ENCODE data around the gene MYBBP1A. TPM values are rescaled to one million over a fixed set of nuclear protein-coding genes. Genes with fewer than 3 reads are reported as not detected.

MYBBP1A gene
- total RNA-seq, 1 donor from 2014 or later, result 32.2 TPM

DNA sequence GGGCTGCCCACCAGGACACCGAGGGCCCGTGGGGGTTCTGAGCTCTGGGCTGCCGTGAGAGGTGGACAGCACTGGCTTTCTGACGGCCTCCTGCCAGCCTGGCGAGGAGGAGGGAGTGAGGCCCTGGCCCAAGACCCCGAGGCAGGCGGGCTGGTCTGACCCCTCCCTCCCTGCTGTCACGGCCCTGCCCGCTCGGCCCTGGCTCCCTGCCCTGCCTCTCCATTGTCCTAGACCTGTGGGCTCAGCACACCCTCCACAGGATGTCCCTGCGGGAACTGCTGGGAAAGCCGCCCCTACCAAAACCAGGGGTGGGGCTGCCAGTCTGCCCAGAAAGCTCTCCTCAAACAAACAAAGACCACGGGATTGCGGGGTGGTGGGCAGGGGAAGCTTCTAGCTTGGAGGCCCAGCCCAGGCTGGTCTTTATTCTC, 35.8 kb downstream of the MYBBP1A start:
- DNase-seq, result peak; percentile 83

DNA sequence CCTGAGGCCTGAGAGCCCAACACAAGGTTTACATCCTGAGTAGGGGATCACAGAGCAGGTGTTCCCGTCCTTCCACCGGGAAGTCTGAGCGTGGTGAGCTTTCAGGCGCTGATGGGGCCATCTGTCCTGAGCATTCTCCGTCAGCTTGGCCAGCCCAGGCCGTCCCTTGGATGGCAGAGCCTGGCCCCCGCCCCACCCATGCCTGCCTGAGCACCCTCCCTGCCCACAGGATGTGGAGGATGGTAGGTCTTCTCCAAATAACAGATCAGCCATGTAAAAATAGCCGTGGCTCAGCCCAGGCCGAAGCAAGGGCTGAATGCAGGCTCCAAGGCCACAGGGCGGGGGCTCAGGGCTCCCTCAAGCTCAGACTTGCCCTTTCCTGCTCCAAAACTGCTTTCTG, 36.3 kb downstream of the MYBBP1A start:
- no peak for DNase-seq

DNA sequence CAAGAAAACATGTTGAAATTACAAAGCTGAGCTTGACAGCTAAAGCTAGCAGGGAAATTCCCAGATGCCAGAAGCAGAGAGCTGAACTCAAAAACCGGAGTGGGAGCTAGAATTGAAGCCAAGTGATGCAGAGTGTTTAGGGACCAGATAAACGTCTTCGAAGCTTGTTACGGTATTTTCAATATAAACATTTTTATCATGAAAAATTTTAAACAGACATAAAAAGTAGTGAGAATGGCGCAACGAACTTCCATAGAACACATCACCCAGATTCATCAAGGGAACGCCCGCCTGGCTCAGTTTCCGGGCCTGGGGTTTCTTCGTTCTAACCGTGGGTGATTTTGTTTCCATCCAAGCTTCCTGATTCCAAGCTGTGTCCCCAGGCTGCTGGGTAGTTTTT, 38.4 kb downstream of the MYBBP1A start:
- no peak for DNase-seq

DNA sequence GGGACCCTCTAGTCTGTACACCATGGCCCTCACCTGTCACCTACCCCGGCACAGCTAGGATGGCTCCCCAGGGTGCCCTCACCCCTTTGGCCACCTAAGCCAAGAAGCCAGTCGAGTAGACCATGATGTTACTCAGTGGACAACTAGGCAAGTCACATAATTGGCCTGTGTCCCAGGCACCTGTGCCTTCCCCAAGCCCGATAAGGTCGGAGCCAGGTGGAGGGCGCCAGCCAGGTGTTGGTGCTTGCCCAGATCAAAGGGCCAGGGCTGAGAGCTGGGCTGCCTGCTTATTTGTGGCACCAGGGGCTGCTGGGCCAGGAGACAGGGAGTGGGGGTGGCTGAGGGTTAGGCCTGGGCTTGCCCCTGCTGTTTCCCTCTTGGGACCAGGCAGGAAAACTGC, 39.7 kb downstream of the MYBBP1A start:
- DNase-seq, result no peak

DNA sequence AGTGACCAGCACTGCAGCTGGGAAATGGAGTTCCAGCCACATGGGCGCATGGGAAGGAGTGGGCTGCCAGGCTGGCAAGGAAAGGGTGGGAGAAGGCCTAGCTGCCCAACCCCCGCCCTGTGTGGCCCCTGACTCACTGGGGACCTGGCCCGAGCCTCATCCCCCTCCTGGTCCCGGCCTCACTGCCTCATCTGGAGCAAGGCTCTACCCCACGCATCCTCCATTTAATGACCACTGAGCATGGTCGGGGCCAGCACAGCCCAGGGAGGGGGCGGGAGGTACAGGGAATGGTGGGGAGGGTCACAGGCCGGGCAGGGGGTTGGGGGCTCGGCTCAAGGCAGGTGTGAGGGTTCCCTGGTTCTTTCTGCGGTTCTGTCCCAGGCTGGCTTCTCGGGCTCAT, 40.4 kb downstream of the MYBBP1A start:
- no peak for DNase-seq

DNA sequence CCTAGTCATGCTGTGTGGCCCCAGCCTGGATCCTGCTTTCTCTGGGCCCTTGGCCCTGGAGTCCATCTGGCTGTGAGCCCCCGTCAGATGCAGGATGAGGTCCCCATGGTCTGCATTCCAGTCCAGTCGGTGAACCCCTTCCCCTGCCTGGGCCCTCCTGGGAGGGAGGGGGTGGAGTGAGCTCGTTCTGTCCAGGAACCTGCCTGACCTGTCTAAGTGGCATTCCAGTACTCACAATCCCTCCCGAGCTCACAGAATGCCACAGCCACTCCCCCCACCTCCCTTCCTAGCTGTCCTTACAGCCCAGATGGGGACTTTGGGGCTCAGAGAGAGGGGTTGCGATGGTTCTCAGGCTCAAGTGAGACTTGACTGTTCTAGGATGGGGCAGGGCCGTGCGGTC, 41.0 kb downstream of the MYBBP1A start:
- no peak for DNase-seq

DNA sequence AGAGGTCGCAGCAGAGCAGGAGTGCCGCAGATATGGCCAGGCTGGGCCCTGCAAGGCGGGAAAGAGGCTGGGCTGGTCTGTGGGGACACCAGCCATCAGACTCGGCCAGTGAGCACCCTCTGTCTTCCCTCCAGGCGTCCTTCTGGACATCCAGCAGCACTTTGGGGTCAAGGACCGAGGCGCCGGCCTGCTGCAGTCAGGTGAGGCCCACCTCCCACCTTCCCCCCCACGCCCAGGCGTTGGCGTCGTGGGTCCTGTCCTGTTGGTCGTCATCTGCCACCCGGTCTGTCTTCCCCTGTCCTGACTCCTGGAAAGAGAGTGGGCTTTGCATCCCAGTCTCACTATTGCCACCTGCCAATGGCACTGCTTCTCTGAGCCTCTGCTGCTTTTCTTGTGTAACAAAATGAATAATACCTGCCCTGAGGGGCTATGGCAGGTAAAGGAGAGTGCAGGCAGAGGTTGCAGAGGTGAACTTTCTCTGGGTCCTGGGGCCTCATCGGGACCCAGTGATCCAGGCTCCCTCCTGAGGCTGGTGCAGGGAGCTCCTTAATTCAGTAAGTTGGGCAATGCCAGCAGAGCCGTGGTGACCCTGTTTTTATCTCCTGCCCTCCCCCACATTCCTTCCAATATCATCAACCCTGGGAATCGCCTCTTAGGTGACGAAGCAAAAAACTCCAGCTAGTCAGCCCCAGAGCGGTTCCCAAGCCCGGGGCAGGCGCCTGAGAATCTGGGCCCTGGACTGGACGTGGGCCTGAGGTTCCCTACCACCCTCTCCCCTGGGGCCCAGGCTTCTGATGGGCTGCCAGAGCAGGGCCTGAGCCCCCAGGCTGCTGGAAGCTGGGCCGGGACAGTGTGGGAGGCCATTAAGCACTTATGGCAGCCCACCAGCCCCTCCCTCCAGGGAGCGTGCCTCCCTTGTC, 41.8 kb downstream of the MYBBP1A start:
- DNase-seq, result no peak

DNA sequence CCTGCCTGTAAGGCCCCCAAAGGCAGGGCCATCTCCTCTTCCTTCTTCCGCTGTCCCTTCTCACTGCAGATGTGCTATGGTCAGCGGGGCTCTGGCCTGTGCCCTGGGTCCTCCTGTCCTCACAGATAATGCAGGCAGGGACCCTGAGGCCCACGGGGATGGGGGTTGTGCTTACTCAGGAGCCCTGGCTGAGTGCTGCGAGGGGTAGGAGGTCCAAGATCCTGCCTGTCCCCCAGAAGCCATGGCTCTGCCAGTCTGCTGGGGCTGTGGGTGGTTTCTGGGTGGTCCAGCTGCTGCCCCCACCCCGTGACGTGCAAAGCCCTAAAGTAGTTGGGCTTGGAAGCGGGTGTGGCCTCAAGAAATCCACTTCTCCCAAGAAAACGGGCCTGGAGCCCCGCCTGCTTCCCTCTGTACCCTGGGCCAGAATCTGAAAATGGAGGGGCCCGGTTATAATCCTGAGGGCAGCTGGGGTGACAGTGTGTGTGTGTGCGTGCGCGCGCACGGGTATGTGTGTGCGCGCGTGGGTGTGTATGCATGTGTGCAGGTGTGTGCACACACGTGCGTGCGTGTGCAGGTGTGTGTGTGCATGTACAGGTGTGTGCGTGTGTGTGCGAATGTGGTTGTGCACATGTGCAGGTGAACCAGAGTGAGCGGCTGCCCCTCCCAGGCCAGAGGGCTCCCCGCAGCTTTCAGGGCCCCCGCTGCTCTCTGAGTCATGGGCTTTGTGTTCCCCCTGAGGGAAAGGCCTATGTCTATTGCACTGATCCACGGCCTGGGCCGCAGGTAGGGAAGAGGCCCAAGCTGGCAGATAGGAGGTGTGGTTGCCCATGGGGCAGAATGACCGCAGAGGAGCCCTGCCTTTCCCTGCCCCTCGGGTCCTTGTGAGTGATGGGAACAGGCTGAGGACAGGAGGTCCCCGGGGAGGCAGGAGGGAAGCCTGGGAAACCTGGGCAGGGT, 42.8 kb downstream of the MYBBP1A start:
- DNase-seq, result no peak

DNA sequence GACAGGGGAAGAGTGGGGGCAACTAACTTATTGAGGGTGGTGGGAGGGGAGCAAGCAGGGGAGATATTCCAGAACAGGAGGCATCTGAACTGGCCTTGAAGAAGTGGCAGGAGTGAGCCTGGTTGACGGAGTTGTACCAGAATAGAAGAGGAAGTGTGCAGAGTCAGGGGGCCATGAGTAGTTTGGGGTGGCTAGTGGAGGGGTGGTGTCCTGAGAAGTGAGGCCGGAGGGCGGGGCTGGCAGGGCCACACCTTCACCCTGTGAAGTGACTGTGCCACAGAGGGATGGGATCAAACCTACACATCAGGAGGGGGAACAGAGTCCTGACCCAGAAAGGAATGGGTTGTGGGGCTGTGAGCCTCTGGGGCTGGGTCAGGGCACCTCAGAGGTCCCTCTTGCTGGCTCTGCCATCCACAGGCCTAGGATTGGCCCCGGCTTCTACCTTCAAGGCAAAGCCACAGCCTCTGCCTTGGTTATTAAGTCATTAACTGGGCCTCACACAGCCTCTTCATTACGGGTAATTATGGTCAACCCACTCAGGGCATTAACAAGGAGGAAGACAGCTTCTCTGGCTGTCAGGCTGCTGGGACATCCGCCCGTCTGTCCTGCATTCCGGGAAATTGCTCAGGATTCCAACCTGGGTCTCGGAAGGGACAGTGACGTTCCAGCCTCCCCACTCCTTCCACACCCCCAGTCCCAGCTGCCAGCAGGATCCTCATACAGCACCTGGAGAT, 43.8 kb downstream of the MYBBP1A start:
- no peak for DNase-seq

DNA sequence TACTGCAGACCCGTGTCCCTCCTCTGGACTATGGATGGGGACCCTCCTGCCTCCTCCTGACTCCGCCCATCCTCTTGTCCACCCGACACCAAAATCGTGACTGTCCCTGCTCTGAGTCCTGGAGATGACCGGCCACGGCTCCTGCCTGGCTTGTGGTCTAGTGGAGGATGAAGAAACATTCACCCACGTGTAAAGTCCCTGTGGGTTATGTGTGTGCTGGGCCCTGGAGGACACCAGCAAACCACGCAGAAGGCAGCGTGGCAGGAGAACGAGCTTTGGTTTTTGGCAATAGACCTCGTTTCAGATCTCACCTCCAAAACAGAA, 44.6 kb downstream of the MYBBP1A start:
- no peak for DNase-seq

DNA sequence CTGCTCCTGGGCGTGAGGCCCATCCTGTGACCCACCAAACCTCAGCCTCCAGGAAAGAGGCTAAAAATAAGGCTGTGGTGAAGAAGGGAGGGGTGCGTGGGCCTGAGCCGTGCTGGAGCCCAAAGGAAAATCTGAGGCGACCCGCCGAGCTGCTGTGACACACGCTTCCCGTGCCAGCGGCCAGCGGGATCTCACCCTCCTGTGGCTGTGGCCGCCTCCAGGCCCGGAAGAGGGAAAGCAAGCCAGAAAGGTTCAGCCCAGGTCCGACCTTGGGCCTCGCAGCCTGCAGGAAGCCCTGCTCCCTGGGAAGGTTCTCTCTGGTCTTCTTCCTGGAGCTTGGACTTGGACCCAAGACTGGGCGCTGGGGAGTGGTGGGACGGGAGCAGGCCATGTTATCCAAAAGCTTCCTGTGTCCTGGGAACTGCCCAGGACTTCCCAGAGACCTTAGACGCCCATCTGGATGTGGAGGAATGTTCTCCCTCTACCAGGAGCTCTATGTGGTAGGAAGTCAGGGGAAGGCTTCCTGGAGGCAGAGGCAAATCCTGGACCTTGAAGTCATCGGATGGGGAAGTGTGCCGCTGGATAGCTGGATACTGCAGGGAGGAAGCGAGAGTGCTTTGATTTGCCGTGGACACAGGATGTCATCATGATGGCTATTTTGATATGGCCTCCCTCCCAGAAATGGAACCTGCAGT, 45.1 kb downstream of the MYBBP1A start:
- DNase-seq, result peak; percentile 50

DNA sequence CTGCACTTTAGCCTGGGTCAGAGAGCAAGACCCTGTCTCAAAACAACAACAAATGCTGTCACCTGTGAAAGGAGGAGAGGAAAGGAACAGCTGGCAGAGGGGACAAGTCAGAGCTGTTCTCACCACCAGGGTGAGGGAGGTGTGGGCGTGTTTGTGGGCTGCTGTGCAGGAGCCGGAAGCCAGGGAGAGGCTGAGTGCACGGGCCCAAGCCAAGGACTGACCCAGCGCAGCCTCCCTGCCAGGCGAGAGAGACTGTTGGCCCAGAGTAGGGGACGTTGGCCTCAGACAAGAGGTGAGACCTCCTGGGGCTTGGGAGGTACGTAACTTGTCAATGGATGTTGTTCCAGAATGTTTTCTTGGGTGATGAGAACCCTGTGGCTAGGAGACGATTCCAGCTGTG, 45.8 kb downstream of the MYBBP1A start:
- no peak for DNase-seq

DNA sequence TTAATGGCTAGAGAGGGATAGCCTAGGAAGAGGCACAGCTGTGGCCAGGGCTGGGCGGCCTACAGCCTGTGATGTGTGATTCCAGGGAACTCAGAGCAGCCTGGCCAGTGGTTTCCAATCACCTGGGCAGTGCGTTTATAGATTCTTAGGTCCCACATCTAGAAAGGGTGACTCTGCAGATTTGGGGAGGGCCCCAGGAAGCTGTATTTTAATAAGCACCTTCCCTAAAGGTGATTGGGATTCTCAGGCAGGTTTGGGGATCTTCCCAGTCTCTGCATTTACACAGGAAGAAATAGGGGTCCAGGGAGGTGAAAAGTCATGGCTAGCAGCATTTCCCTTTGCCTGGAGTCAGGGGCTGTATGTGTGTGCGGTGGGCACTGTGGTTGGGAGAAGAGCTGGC, 47.0 kb downstream of the MYBBP1A start:
- DNase-seq, result no peak

DNA sequence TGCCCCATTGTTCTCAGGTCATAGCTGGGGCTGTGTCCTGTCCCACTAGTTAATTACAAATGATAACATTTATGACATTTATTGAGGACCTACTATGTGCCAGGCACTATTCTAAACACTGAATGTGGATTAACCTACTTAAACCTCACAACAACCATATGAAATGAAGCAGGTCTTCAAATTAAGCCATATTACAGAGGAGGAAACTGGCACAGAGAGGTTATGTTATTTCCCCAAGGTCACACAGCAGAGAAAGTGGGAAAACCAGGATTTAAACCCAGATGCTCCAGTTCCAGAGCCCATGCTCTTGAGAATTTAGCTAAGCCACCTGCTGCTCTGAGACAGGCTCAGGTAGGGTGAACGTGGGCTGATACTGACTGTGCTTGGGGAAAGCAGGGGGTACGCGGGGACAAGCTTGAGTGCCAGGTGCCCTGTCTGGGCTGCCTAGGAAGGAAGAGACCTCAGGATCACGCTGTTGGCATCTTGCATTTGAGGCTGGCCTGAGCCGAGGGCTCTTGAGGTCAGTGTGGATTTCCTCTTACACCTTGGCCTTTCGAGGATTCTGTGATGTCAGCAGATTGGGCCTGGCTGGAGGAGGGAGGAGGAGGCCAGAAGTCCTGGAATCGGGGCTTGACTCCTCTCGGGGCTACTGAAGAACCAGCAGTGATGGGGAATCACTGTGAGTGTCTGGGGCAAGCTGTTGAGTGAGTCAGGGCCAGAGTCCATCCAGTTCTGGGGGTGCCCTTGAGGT, 47.6 kb downstream of the MYBBP1A start:
- no peak for DNase-seq

DNA sequence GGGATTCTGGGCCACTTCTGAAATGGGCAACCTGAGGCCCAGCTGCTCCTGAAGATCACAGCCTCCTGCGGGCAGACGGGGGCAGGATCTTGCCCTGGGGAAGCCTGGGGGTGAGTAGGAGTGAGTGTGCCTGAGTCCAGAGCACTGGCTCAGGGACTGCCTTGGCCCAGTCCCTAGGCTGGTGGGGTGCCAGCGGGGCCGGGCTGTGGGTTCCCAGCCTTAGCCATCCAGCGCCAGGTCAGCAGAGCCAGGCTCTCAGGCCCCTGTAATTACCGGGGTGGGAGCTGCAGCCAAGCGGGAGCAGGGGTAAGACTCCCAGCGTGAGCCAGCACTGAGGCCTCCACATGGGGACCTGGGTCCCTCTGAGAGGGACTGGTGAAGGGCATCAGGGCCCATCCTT, 48.3 kb downstream of the MYBBP1A start:
- no peak for DNase-seq

DNA sequence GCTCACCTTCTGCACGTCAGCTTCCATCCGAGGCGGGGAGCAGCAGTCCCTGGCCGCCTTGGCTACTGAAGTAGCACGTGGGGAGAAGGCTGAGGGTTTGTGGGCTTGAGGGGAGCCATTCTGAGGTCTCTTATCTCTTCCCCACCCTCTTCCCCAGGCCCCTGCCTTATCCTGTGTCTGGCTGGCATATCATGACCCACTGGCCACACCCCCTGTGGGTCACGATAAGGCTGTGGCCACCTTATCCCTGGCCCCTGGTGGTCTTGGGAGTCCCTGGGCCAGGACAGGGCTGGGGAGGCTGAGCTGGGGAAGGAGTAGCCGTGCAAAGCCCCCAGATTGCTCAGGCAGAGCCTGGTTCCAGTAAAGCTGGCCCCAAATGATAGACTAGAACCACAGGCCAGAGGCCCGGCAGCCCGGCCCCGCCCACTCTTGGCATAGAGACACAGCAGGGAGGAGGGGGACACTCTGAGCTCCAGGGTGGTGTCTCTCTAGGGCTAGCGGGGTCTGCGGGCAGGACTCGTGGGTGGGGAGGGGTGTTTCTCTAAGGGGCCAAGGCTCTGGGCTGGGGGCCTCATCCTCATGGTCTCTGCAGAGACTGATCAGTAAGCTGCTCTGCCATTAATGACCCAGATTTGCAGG, 48.9 kb downstream of the MYBBP1A start:
- no peak for DNase-seq

DNA sequence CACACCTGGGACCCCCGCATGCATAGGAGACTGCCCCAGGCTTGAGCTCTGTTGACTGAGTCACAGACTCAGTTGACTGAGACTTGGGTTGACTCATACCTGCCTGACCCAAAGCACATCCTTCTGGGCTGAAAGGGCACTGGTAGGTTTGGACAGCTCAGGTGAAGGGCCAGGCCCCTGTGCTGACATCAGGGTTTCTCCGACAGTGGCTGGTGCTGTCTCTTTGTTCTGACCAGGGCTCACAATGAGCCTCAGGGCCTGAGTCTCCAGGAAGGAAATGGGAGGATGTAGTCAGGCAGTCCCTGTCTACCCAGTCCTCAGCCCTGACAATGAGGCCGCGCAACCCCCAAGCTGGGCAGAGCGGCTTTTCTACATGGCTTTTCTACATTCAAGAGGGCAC, 50.0 kb downstream of the MYBBP1A start:
- peak; percentile 60 for DNase-seq

DNA sequence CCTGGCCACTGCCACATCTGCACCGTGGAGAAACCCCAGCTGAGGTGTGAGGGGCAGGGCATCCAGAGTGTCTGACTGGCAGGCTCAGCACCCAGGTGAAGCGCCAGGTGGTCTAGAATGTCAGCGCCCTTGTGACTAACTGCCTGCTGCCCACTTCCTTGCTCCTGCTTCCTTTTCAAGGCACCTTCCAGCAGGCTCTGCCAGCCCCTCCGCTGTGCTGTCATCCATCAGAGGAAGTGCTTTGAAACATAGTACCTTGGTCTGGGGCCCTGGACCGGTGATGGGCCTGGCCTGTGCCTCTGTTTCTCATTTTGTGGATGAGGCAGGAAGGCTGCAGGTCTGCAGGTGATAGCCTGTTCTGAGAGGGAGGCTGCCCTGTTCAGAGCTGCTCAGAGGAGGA, 51.0 kb downstream of the MYBBP1A start:
- DNase-seq, result no peak

DNA sequence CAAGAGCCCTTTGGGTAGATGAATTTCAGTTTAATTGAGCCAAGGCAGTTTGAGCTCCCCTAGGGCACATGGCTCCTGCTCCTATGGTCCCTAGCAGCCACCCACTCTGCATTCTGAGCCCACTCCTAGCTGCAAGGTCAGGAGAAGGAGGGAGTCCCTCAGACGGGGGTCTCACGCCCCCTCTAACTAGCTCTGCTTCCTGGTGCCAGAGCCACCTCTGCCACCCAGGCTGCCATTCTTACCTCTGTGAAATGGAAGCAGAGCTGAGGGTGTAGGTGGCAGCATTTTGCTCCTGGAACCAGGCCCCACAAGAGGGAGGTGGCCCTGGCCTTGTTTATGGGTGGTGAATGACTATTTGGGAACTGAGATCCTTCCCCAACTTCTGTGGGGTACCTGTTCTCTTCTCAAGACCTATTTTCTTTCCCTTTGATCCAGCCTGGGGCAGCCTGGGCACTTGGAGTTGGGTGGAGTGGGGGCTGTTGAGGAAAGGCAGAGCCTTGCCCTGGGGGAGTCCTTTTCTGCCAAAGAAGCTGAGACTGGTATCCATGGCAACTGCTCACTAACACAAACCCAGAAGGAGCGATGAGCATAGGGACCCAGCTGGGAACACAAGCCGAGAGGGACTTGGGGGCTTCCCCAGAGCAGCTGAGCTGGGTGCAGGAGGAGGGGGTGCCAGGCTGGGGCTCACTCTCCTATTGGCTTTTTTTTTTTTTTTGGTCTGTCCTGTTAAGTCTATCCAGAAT, 51.7 kb downstream of the MYBBP1A start:
- DNase-seq, result no peak

DNA sequence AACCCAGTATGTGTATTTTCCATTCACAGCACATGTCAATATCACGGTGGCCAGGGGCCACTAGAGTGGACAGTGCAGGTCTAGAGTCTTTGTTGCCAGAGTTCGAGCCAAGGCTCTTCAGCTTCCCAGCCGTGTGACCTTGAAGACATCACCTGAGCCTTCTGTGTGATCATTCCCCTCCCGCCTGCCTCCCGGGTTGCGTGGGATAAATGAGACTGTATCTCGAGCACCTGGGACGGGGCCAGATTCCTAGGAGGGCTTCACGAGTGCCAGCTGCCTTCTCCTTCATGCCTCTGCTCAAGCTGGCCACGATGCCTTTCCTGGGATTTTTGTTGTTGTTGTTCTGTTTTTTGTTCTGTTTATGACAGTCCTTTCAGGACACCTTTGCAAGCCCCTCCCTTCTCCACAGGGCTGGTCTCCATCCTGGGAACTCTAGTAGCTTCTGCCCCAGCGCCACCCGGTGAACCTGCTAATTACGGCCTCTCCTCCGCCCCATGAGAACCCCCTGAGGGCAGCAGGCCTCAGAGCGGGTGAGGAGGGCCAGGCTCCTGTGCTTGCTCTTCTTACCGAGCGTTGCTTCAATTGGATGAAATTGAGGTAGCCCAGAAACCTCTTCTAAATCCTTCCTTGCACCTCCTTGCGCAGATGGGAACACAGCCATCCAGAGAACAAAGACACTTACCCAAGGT, 52.6 kb downstream of the MYBBP1A start:
- DNase-seq, result no peak
